Measurements from ENCODE around the gene MT1A. TPM values are rescaled to one million over a fixed set of nuclear protein-coding genes. Genes with fewer than 3 reads are reported as not detected.
"Not testable (repeated sequence)": the region's sequence is repeated elsewhere in the genome, so short reads cannot be mapped to it uniquely, and the experiment has no call there.

Gene MT1A
- total and polyA plus RNA-seq, 4 donors: not detected

GRCh38 chr16:56672171-56672570 lies 33.7 kb downstream of the MT1A start:
- H3K27ac ChIP-seq (ENCODE audit: low read depth, low read length): not testable (repeated sequence)
- WGBS (ENCODE audit: insufficient coverage): 54% methylated on average over 2 of the region's 3 CpGs

GRCh38 chr16:56672761-56673536 lies 34.5 kb downstream of the MT1A start:
- H3K9me3 ChIP-seq (ENCODE audit: control insufficient read depth, insufficient read depth, low read length): no peaks in the 10 kb centered on the region
- WGBS (ENCODE audit: insufficient coverage): 100% methylated on average over 5 of the region's 11 CpGs
- no peak overlapping the region for H3K4me3 ChIP-seq (ENCODE audit: low read depth, low read length)
- H3K27me3 ChIP-seq (ENCODE audit: control insufficient read depth, insufficient read depth, low read length): peaks cover 75% of the 10 kb centered on the region
- no peak for DNase-seq (ENCODE audit: low read depth in 4 of 6, low spot score in 6 of 6)
- no peak overlapping the region for H3K27ac ChIP-seq (ENCODE audit: low read depth, low read length)
- H3K36me3 ChIP-seq (ENCODE audit: control insufficient read depth, insufficient read depth, low read length): no peaks in the 10 kb centered on the region
- peaks cover 21% of the 10 kb centered on the region for H3K4me1 ChIP-seq (ENCODE audit: control insufficient read depth, insufficient read depth, low read length)

More at GRCh38 chr16:56672171-56672570, 33.7 kb downstream of the MT1A start:
- Histone ChIP-seq H3K4me1 (ENCODE audit: control insufficient read depth, insufficient read depth, low read length) (peaks cover 26% of the 10 kb centered on the region), H3K27me3 (ENCODE audit: control insufficient read depth, insufficient read depth, low read length) (peaks cover 78% of the 10 kb centered on the region)
- not testable (repeated sequence) for DNase-seq (ENCODE audit: low read depth in 4 of 6, low spot score in 6 of 6); H3K4me3 ChIP-seq (ENCODE audit: low read depth, low read length); H3K9me3 ChIP-seq (ENCODE audit: control insufficient read depth, insufficient read depth, low read length); H3K36me3 ChIP-seq (ENCODE audit: control insufficient read depth, insufficient read depth, low read length)

GRCh38 chr16:56673921-56674320 lies 35.5 kb downstream of the MT1A start:
- WGBS (ENCODE audit: insufficient coverage): 51% methylated on average over 12 of the region's 12 CpGs
- Histone ChIP-seq H3K9me3 (ENCODE audit: control insufficient read depth, insufficient read depth, low read length) (no peaks in the 10 kb centered on the region), H3K4me1 (ENCODE audit: control insufficient read depth, insufficient read depth, low read length) (peaks cover 16% of the 10 kb centered on the region), H3K4me3 (ENCODE audit: low read depth, low read length) (no peak overlapping the region), H3K27ac (ENCODE audit: low read depth, low read length) (no peak overlapping the region), H3K36me3 (ENCODE audit: control insufficient read depth, insufficient read depth, low read length) (no peaks in the 10 kb centered on the region), H3K27me3 (ENCODE audit: control insufficient read depth, insufficient read depth, low read length) (peaks cover 65% of the 10 kb centered on the region)
- DNase-seq (ENCODE audit: low read depth in 4 of 6, low spot score in 6 of 6): peak in 2 of 6 donors; percentile 23 to 58

GRCh38 chr16:56674570-56674969 lies 36.1 kb downstream of the MT1A start:
- WGBS (ENCODE audit: insufficient coverage): 66% methylated on average over 5 of the region's 6 CpGs
- H3K36me3 ChIP-seq (ENCODE audit: control insufficient read depth, insufficient read depth, low read length); DNase-seq (ENCODE audit: low read depth in 4 of 6, low spot score in 6 of 6); H3K4me3 ChIP-seq (ENCODE audit: low read depth, low read length); H3K27ac ChIP-seq (ENCODE audit: low read depth, low read length); H3K9me3 ChIP-seq (ENCODE audit: control insufficient read depth, insufficient read depth, low read length): not testable (repeated sequence)
- Histone ChIP-seq H3K4me1 (ENCODE audit: control insufficient read depth, insufficient read depth, low read length) (peaks cover 11% of the 10 kb centered on the region), H3K27me3 (ENCODE audit: control insufficient read depth, insufficient read depth, low read length) (peaks cover 59% of the 10 kb centered on the region)

- peak in 1 of 6 donors; percentile 25 for DNase-seq (ENCODE audit: low read depth in 4 of 6, low spot score in 6 of 6)
- Histone ChIP-seq H3K9me3 (ENCODE audit: control insufficient read depth, insufficient read depth, low read length) (no peaks in the 10 kb centered on the region), H3K4me3 (ENCODE audit: low read depth, low read length) (no peak overlapping the region), H3K27me3 (ENCODE audit: control insufficient read depth, insufficient read depth, low read length) (peaks cover 47% of the 10 kb centered on the region), H3K36me3 (ENCODE audit: control insufficient read depth, insufficient read depth, low read length) (no peaks in the 10 kb centered on the region), H3K27ac (ENCODE audit: low read depth, low read length) (no peak overlapping the region), H3K4me1 (ENCODE audit: control insufficient read depth, insufficient read depth, low read length) (peaks cover 9% of the 10 kb centered on the region)
- 5% methylated on average over 21 of the region's 32 CpGs for WGBS (ENCODE audit: insufficient coverage)
Measured at GRCh38 chr16:56675685-56676210, 37.3 kb downstream of the MT1A start.

GRCh38 chr16:56677474-56677873 lies 39.0 kb downstream of the MT1A start:
- H3K27me3 ChIP-seq (ENCODE audit: control insufficient read depth, insufficient read depth, low read length): peaks cover 33% of the 10 kb centered on the region
- H3K36me3 ChIP-seq (ENCODE audit: control insufficient read depth, insufficient read depth, low read length): no peaks in the 10 kb centered on the region
- H3K9me3 ChIP-seq (ENCODE audit: control insufficient read depth, insufficient read depth, low read length): no peaks in the 10 kb centered on the region
- peaks cover 17% of the 10 kb centered on the region for H3K4me1 ChIP-seq (ENCODE audit: control insufficient read depth, insufficient read depth, low read length)
- no peak overlapping the region for H3K4me3 ChIP-seq (ENCODE audit: low read depth, low read length)
- no peak overlapping the region for H3K27ac ChIP-seq (ENCODE audit: low read depth, low read length)
- no peak for DNase-seq (ENCODE audit: low read depth in 4 of 6, low spot score in 6 of 6)
- WGBS (ENCODE audit: insufficient coverage): no CpG with 5 or more reads among the region's 3 CpGs

GRCh38 chr16:56679078-56679730 lies 40.7 kb downstream of the MT1A start:
- DNase-seq (ENCODE audit: low read depth in 4 of 6, low spot score in 6 of 6): no peak
- Histone ChIP-seq H3K27me3 (ENCODE audit: control insufficient read depth, insufficient read depth, low read length) (peaks cover 26% of the 10 kb centered on the region), H3K4me3 (ENCODE audit: low read depth, low read length) (no peak overlapping the region), H3K36me3 (ENCODE audit: control insufficient read depth, insufficient read depth, low read length) (no peaks in the 10 kb centered on the region), H3K27ac (ENCODE audit: low read depth, low read length) (no peak overlapping the region), H3K9me3 (ENCODE audit: control insufficient read depth, insufficient read depth, low read length) (no peaks in the 10 kb centered on the region), H3K4me1 (ENCODE audit: control insufficient read depth, insufficient read depth, low read length) (peaks cover 34% of the 10 kb centered on the region)
- 100% methylated on average over 1 of the region's 3 CpGs for WGBS (ENCODE audit: insufficient coverage)

GRCh38 chr16:56679818-56680217 lies 41.4 kb downstream of the MT1A start:
- H3K27me3 ChIP-seq (ENCODE audit: control insufficient read depth, insufficient read depth, low read length): peaks cover 26% of the 10 kb centered on the region
- peaks cover 40% of the 10 kb centered on the region for H3K4me1 ChIP-seq (ENCODE audit: control insufficient read depth, insufficient read depth, low read length)
- H3K9me3 ChIP-seq (ENCODE audit: control insufficient read depth, insufficient read depth, low read length): no peaks in the 10 kb centered on the region
- H3K27ac ChIP-seq (ENCODE audit: low read depth, low read length): no peak overlapping the region
- no peaks in the 10 kb centered on the region for H3K36me3 ChIP-seq (ENCODE audit: control insufficient read depth, insufficient read depth, low read length)
- H3K4me3 ChIP-seq (ENCODE audit: low read depth, low read length): no peak overlapping the region
- WGBS (ENCODE audit: insufficient coverage): 75% methylated on average over 3 of the region's 6 CpGs
- no peak for DNase-seq (ENCODE audit: low read depth in 4 of 6, low spot score in 6 of 6)

- Histone ChIP-seq H3K9me3 (ENCODE audit: control insufficient read depth, insufficient read depth, low read length) (peaks cover 2% of the 10 kb centered on the region), H3K27me3 (ENCODE audit: control insufficient read depth, insufficient read depth, low read length) (peaks cover 5% of the 10 kb centered on the region), H3K27ac (ENCODE audit: low read depth, low read length) (peak within 1 kb of the TSS; percentile 58), H3K36me3 (ENCODE audit: control insufficient read depth, insufficient read depth, low read length) (no peaks in the 10 kb centered on the region), H3K4me1 (ENCODE audit: control insufficient read depth, insufficient read depth, low read length) (peaks cover 33% of the 10 kb centered on the region), H3K4me3 (ENCODE audit: low read depth, low read length) (peak within 1 kb of the TSS; percentile 62)
- WGBS (ENCODE audit: insufficient coverage): under 1% methylated on average over 43 of the region's 49 CpGs
- peak; percentile 53 to 94 (median 63) for DNase-seq (ENCODE audit: low read depth in 4 of 6, low spot score in 6 of 6)
Measured at GRCh38 chr16:56681939-56682702, 43.7 kb downstream of the MT1A start, which contains the start of gene MT1X. Gene MT1X, plus strand, starts transcription at chr16:56682470. Its CDS starts 71 bp downstream, at chr16:56682541.

Measured in spinal cord (tissue), 10 donors.